ENCODE results near the gene SLC25A52.
"Not testable (repeated sequence)": the region's sequence is repeated elsewhere in the genome, so short reads cannot be mapped to it uniquely, and the experiment has no call there.

The SLC25A52 gene

DNA sequence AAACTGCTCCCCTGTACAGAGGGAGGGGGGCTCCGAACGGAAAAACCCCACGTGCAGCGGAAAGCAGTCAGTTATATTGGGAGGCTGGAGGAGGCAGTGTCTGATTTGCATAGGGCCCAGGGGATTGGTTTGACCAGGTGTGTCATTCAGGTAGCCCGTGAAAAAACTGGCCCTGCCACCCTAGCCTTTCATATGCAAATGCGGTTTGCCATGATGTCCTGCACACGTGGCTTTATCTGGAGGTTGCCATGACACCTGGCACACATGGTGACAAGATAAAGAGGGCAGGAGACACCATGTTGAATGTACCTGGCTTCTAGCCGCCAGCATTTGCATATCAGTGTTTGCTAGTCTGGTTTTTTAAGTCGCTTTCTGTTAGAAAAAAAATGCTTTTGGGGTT lies 20.5 kb downstream of the SLC25A52 start:
- TF ChIP-seq, protein P1, sequence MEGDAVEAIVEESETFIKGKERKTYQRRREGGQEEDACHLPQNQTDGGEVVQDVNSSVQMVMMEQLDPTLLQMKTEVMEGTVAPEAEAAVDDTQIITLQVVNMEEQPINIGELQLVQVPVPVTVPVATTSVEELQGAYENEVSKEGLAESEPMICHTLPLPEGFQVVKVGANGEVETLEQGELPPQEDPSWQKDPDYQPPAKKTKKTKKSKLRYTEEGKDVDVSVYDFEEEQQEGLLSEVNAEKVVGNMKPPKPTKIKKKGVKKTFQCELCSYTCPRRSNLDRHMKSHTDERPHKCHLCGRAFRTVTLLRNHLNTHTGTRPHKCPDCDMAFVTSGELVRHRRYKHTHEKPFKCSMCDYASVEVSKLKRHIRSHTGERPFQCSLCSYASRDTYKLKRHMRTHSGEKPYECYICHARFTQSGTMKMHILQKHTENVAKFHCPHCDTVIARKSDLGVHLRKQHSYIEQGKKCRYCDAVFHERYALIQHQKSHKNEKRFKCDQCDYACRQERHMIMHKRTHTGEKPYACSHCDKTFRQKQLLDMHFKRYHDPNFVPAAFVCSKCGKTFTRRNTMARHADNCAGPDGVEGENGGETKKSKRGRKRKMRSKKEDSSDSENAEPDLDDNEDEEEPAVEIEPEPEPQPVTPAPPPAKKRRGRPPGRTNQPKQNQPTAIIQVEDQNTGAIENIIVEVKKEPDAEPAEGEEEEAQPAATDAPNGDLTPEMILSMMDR (IDR thresholded peaks at IDR 0.05): no peak
- H3K27ac ChIP-seq: no peak overlapping the region
- no peak for DNase-seq (ENCODE audit: low spot score)
- H3K4me3 ChIP-seq: no peak overlapping the region

DNA sequence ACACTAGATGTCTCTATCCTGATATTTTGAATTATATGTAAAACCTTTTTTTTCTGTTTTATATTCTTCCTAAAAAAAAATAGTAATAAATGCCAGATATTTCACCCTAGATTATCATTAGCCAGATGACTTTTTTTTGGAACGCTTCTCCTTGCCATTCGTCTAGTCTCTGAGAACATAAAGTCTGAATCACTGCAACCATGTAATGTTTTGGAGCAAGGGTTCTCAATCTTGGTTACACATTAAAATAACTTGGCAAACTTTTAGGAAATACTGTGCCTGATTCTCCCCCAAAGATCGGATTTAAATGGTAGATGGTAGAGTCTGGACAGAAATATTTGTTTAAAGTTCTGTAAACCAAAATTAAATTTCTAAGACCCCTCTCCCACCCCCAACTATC lies 21.0 kb downstream of the SLC25A52 start:
- TF ChIP-seq, protein P1 (IDR thresholded peaks at IDR 0.05): no peak
- no peak overlapping the region for H3K27ac ChIP-seq
- no peak overlapping the region for H3K4me3 ChIP-seq
- no peak for DNase-seq (ENCODE audit: low spot score)

DNA sequence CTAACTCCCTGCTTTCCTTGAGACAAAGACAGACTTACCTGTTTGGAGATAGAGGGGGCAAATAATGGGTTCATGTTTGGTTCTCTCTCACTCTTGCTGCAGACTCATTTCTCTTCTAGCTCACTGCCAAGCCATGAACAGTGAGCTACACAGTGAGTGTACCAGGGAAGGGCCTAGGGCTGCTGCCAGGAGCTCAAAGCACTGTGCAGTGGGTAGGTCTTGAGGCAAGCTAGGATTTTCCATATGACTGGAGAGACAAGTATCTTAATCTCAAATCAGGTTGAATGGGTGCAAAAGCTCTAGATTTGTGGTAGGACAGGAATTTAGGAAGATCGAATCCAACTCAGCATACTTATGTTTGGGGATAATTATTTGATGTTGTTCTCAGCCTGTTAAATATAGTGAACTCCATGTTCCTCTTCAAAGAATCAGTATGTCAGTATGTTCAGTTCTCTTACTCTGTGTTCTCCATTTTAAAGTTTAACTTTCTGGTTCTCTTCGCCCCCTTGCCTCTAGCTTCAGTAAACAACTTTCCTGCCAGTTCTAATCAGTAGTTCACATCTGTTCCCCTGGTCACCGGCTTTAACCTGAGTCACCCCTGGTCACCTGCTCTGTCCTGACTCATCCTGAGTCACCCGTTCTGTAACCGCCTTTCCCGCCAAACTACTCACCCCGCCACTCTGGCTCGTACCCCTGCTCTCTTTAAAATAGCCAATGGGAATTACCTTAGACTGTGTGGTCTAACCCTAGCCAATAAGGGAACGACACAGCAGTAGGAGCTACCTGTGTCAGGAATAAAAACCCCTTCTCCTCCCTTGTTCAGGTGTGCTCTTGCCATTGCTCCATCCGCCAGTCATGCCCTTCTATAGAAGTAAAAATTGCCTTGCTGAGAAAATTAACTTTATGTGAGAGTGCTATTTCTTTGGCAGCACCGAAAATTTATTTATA lies 21.9 kb downstream of the SLC25A52 start:
- Histone ChIP-seq H3K27ac (no peak overlapping the region), H3K4me3 (no peak overlapping the region)
- no peak for DNase-seq (ENCODE audit: low spot score)
- TF ChIP-seq, protein P1 (IDR thresholded peaks at IDR 0.05): no peak

DNA sequence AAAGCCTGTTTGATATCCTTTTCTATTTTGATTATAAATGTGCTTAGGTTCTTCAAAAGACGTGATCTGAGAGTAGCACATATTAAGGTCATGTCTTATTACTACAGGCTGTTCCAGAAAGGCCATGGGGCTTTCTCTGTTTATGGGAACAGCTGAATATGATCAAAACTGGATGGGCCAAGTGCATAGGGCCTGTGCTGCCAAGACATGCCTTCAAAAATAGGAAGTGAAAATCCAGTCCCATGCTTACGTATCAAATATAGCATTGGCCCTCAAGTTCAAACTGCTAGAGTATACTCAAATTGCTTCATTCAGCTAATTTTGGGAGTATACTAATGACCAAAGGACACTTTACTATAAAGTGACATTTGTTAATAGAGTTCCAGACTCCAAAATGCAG lies 24.1 kb downstream of the SLC25A52 start:
- DNase-seq (ENCODE audit: low spot score): no peak
- TF ChIP-seq, protein P1 (IDR thresholded peaks at IDR 0.05): no peak
- no peak overlapping the region for H3K27ac ChIP-seq
- no peak overlapping the region for H3K4me3 ChIP-seq

DNA sequence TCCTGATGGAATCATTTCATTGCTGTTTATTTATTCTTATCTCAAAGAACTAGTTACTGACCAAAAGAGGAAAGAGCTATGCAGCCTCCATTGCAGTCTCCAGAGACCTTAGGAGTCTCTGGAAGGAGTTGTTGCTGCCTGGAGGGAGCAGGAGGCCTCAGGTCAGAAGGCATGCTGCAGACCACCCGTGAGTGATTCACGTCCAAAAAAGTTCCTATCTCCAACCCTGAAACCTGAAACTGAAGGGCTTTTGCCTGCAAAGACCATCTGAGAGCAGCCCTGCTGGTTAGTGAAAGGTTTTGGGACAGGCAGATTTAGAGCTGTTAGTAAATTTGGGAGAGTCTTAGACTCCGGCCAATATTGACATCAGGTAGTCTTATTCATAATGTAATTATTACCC lies 29.1 kb downstream of the SLC25A52 start:
- DNase-seq (ENCODE audit: low spot score): no peak
- H3K27ac ChIP-seq: no peak overlapping the region
- no peak overlapping the region for H3K4me3 ChIP-seq
- TF ChIP-seq, protein P1 (IDR thresholded peaks at IDR 0.05): no peak

DNA sequence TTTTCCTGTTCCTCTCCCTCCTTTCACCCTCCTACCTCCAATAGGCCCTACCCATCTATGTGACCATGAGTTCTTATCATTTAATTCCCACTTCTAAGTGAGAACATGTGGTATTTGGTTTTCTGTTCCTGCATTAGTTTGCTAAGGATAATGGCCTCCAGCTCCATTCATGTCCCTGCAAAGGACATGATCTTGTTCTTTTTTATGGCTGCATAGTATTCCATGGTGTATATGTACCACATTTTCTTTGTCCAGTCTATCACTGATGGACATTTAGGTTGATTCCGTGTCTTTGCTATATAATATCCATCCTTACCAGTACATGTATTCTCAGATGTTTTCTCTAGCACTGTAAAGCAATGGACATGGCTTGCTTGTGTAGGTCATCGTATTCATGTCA lies 31.5 kb downstream of the SLC25A52 start:
- not testable (repeated sequence) for DNase-seq (ENCODE audit: low spot score); H3K4me3 ChIP-seq; H3K27ac ChIP-seq

DNA sequence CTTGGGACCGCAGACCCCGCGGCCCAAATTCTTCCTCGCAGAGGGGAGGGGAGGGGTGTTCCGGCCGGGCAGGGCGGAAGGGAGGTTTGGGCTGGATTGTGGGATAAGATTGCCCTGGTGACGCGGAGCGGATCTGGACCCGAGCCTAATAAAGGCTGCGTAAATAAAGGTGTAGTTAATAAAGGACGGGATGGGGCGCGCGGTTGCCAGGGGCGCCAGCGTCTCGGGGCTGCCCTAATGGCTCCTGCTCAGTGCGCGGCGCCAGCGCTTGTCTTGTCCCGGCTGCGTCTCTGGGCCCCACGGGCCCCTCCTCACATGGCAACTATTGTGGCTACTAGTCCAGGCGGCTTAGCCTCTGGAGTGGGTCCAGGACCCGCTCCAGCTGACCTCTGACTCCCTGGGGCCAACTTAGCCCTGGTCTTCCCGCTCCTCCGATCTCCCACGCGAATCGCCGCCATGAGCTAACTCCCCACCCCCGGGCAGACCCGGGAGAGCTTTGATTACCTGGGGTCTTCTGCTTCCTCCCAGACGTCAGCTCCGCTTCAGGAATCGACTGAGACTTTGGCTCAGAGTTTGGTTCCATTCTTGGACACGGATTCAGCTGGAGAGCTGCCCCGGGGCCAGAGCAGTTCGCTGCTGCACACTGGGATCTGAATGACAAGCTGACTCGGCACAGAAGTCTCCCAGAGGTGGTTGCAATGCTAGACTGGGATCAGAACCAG lies 36.5 kb downstream of the SLC25A52 start:
- peak overlapping the region; percentile 40 to 47 for H3K27ac ChIP-seq
- TF ChIP-seq, protein P1 (IDR thresholded peaks at IDR 0.05): no peak
- DNase-seq (ENCODE audit: low spot score): no peak
- peak overlapping the region; percentile 70 for H3K4me3 ChIP-seq
